ENCODE results near the gene OSM. TPM values are rescaled to one million over a fixed set of nuclear protein-coding genes. Genes with fewer than 3 reads are reported as not detected.

Gene OSM
- polyA plus RNA-seq, 1 donor (not counting 4 experiments of a cell fraction or from before 2014, with no cell fraction given): not detected

- no peaks in the 10 kb centered on the region for H3K79me2 ChIP-seq (ENCODE audit: control insufficient read depth, insufficient read depth, low read length)
- TF ChIP-seq EZH2 (IDR thresholded peaks at IDR 0.05; ENCODE audit: low read length) (no peak), CTCF (optimal IDR thresholded peaks at IDR 0.05 in 1 of 3, IDR thresholded peaks at IDR 0.05 in 1 of 3, conservative IDR thresholded peaks at IDR 0.05 in 1 of 3; ENCODE audit: extremely low read depth in 1 of 3, insufficient read depth in 2 of 3, low read length in 3 of 3) (no peak)
- peaks cover 12% of the 10 kb centered on the region for H3K4me1 ChIP-seq (ENCODE audit: control insufficient read depth, extremely low read depth, insufficient read depth, low read length)
- H3K36me3 ChIP-seq (ENCODE audit: control insufficient read depth in 2 of 2, extremely low read depth in 1 of 2, insufficient read depth in 2 of 2, low read length in 2 of 2): peaks cover 0 to 2% of the 10 kb centered on the region in 2 experiments
- H3K9me3 ChIP-seq (ENCODE audit: control insufficient read depth, low read depth, low read length): no peaks in the 10 kb centered on the region
- H3K9ac ChIP-seq (ENCODE audit: control insufficient read depth, extremely low read depth, insufficient read depth, low read length): no peak overlapping the region
- no peaks in the 10 kb centered on the region for H3K9me1 ChIP-seq (ENCODE audit: control insufficient read depth, extremely low read depth, insufficient read depth, low read length)
- H3K4me2 ChIP-seq (ENCODE audit: control insufficient read depth, extremely low read depth, insufficient read depth, low read depth, low read length): no peak overlapping the region
- H3K4me3 ChIP-seq (ENCODE audit: control insufficient read depth in 2 of 3, extremely low read depth in 1 of 3, insufficient read depth in 2 of 3, low read depth in 1 of 3, low read length in 3 of 3): no peak overlapping the region
- no peak for DNase-seq (ENCODE audit: low read depth, low spot score)
- peak; percentile 20 for FAIRE-seq
- no peak overlapping the region for H2AFZ ChIP-seq (ENCODE audit: control insufficient read depth, low read length)
- H3K27ac ChIP-seq (ENCODE audit: control insufficient read depth, insufficient read depth, low read length): no peak overlapping the region
- dilution Hi-C loops (cut with MboI; ENCODE audit: extremely low pct_ligation_motif_present, low sequenced_read_pairs): no loop called here
- no peaks in the 10 kb centered on the region for H4K20me1 ChIP-seq (ENCODE audit: control insufficient read depth, extremely low read depth, insufficient read depth, low read length)
- no peaks in the 10 kb centered on the region for H3K27me3 ChIP-seq (ENCODE audit: control insufficient read depth, extremely low read depth, insufficient read depth, low read length)
Measured at GRCh38 chr22:30244066-30244465, 22.6 kb downstream of the OSM start.

- peaks cover 12% of the 10 kb centered on the region for H3K4me1 ChIP-seq (ENCODE audit: control insufficient read depth, extremely low read depth, insufficient read depth, low read length)
- no peaks in the 10 kb centered on the region for H3K9me3 ChIP-seq (ENCODE audit: control insufficient read depth, low read depth, low read length)
- TF ChIP-seq CTCF (optimal IDR thresholded peaks at IDR 0.05 in 1 of 3, IDR thresholded peaks at IDR 0.05 in 1 of 3, conservative IDR thresholded peaks at IDR 0.05 in 1 of 3; ENCODE audit: extremely low read depth in 1 of 3, insufficient read depth in 2 of 3, low read length in 3 of 3): no peak
- no peak for TF ChIP-seq EZH2 (IDR thresholded peaks at IDR 0.05; ENCODE audit: low read length)
- dilution Hi-C loops (cut with MboI; ENCODE audit: extremely low pct_ligation_motif_present, low sequenced_read_pairs): no loop called here
- H3K4me3 ChIP-seq (ENCODE audit: control insufficient read depth in 2 of 3, extremely low read depth in 1 of 3, insufficient read depth in 2 of 3, low read depth in 1 of 3, low read length in 3 of 3): no peak overlapping the region
- no peak overlapping the region for H3K27ac ChIP-seq (ENCODE audit: control insufficient read depth, insufficient read depth, low read length)
- H3K4me2 ChIP-seq (ENCODE audit: control insufficient read depth, extremely low read depth, insufficient read depth, low read depth, low read length): no peak overlapping the region
- H3K79me2 ChIP-seq (ENCODE audit: control insufficient read depth, insufficient read depth, low read length): no peaks in the 10 kb centered on the region
- no peak for FAIRE-seq
- H4K20me1 ChIP-seq (ENCODE audit: control insufficient read depth, extremely low read depth, insufficient read depth, low read length): no peaks in the 10 kb centered on the region
- no peaks in the 10 kb centered on the region for H3K9me1 ChIP-seq (ENCODE audit: control insufficient read depth, extremely low read depth, insufficient read depth, low read length)
- H2AFZ ChIP-seq (ENCODE audit: control insufficient read depth, low read length): no peak overlapping the region
- no peak for DNase-seq (ENCODE audit: low read depth, low spot score)
- H3K9ac ChIP-seq (ENCODE audit: control insufficient read depth, extremely low read depth, insufficient read depth, low read length): no peak overlapping the region
- peaks cover 0 to 2% of the 10 kb centered on the region in 2 experiments for H3K36me3 ChIP-seq (ENCODE audit: control insufficient read depth in 2 of 2, extremely low read depth in 1 of 2, insufficient read depth in 2 of 2, low read length in 2 of 2)
- no peaks in the 10 kb centered on the region for H3K27me3 ChIP-seq (ENCODE audit: control insufficient read depth, extremely low read depth, insufficient read depth, low read length)
Measured at GRCh38 chr22:30243661-30244060, 23.0 kb downstream of the OSM start.
